Pancreas (tissue), 10 donors: Measurements from ENCODE around the gene RBFOX1. TPM values are rescaled to one million over a fixed set of nuclear protein-coding genes. Genes with fewer than 3 reads are reported as not detected.

Source experiments
- ATAC-seq, 4 donors: fragments of 200-7000 bp; cut with Tn5 transposase; one replicate each; pipeline versions ENCODE4 v1.8.0 to v1.9.1; 2020; ENCODE audit warnings: mild to moderate bottlenecking in 4 of 4, moderate library complexity in 4 of 4
- DNase-seq, 6 donors: peaks; one replicate each; pipeline ENCODE4 v3.0.0-alpha.2; 2020
- FAIRE-seq: peaks from 2 replicates; lab custom pipeline; 2012; peaks lifted over from hg19 to GRCh38; lab: Jason Lieb, UNC
- H3K27ac ChIP-seq, 4 donors: fragments of 200-600 bp; sonication (generic); 1 replicate in 3 of 4; 2 replicates in 1 of 4; pipeline versions ENCODE4 v1.5.0 to v1.8.0; 2020
- H3K27me3 ChIP-seq, 4 donors: fragments of 200-600 bp; one replicate each; pipeline ENCODE4 v1.8.0; 2021
- H3K36me3 ChIP-seq, 3 donors: fragments of 200-600 bp; sonication (generic) in 1 of 3; one replicate each; pipeline versions ENCODE4 v1.5.0 to v1.8.0; 2020 to 2021
- H3K4me1 ChIP-seq, 3 donors: fragments of 200-600 bp; one replicate each; pipeline ENCODE4 v1.8.0; 2021
- H3K4me3 ChIP-seq, 4 donors: fragments of 200-600 bp; sonication (generic) in 2 of 4; one replicate each; pipeline versions ENCODE4 v1.5.0 to v1.8.0; 2020 to 2021
- H3K9me3 ChIP-seq, 4 donors: fragments of 200-600 bp; one replicate each; pipeline ENCODE4 v1.8.0; 2021
- WGBS, 2 donors: extraction: QIAGEN DNeasy Blood & Tissue Kit; methylation state at CpG; one replicate each; pipeline ENCODE4 v1.1.7; 2013; 5-methylcytosine and 5-hydroxymethylcytosine counted together
- intact Hi-C, 3 donors: fragments of 100-400 bp; cut with DNase I; formaldehyde crosslinking; loops; one replicate each; pipeline versions ENCODE4 v1.11.1 to v1.14.2; 2022
- polyA plus RNA-seq, 2 donors: library from polyadenylated mRNA; stranded (reverse); fragments of 200-250 nt; gene quantifications; one replicate each; pipeline ENCODE4 v1.2.3, GENCODE V29; 2013
- total RNA-seq, 6 donors: library from RNA; stranded (reverse); fragmentation: NEBNext Ultra II Directional in 4 of 6; extraction: Animal tissue kit (Norgen Biotek cat#: 25700) in 4 of 6; gene quantifications; one replicate each; pipeline versions ENCODE4 v1.2.1 to v1.2.4, GENCODE V29; 2021 to 2023
- TF ChIP-seq, protein P1 (sequence below), 4 donors: fragments of 200-600 bp; sonication (generic) in 3 of 4; IDR thresholded peaks; one replicate each; pipeline versions ENCODE4 v1.5.0 to v1.8.0; 2021; ENCODE audit warnings: antibody characterized with exemption in 4 of 4
- donor health status: healthy with polysubstance abuse.
- donor health status: DM: no; HTN: no; CAD: no; lungs with moderate emphysema.
- donor health status: DM: no; HTN: no; CAD: no.
- donor health status: control.
- donor health status: control.
- donor health status: Bipolar disorder and iron deficiency.
- donor health status: DM: yes; HTN: yes; CAD: no.
- donor health status: DM: no; HTN: no; CAD: no.
- donor health status: DM: no; HTN: no; CAD: no.
- donor health status: DM: yes; HTN: yes; CAD: no.

The RBFOX1 gene
- total and polyA plus RNA-seq, 8 donors: 0.12 to 0.28 (median 0.15) TPM; not detected in 3

DNA sequence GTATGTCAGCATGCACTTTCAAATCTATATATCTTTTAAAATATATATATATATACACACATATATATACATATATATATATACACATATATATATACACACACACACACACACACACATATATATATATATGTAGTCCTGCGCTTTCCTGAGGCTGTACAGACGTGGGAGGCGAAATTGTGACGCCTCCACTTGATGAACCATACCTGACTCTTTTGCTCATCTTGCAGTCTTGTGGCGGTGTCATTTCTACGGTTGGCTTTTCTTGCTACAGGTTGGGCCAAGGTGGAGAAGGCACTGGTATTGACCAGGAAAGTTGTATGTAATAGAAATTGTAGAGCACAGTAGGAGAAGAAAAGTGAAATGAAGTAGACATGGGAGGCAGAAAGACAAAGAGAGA is 88.2 kb downstream of the RBFOX1 start:
- H3K27me3 ChIP-seq: no peaks in the 10 kb centered on the region
- TF ChIP-seq, protein P1, sequence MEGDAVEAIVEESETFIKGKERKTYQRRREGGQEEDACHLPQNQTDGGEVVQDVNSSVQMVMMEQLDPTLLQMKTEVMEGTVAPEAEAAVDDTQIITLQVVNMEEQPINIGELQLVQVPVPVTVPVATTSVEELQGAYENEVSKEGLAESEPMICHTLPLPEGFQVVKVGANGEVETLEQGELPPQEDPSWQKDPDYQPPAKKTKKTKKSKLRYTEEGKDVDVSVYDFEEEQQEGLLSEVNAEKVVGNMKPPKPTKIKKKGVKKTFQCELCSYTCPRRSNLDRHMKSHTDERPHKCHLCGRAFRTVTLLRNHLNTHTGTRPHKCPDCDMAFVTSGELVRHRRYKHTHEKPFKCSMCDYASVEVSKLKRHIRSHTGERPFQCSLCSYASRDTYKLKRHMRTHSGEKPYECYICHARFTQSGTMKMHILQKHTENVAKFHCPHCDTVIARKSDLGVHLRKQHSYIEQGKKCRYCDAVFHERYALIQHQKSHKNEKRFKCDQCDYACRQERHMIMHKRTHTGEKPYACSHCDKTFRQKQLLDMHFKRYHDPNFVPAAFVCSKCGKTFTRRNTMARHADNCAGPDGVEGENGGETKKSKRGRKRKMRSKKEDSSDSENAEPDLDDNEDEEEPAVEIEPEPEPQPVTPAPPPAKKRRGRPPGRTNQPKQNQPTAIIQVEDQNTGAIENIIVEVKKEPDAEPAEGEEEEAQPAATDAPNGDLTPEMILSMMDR (IDR thresholded peaks at IDR 0.05): no peak
- FAIRE-seq: no peak

DNA sequence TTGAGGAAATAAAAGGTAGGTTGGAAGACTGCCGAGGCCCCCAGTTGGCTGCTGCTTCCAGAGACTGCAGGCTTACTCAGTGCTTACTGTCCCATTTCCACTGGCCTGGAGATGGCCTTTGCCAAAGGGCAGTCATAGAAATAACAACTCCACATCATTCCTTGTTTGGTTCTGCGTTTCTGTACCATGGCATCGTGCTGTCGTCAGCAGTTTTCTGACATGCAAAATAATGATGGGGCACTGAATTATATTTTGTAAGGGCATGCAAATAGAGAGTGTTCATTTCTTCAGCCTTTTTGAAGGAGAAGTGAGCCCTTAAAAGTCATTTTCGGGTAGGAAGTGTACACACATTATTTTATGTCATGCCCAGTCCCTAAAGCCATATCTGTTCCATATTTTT is 88.9 kb downstream of the RBFOX1 start:
- H3K4me1 ChIP-seq: no peaks in the 10 kb centered on the region
- ATAC-seq (no peak), FAIRE-seq (no peak), DNase-seq (no peak)
- no peak overlapping the region for H3K4me3 ChIP-seq
- H3K27me3 ChIP-seq: no peaks in the 10 kb centered on the region
- H3K36me3 ChIP-seq: no peaks in the 10 kb centered on the region
- intact Hi-C loops: no loop called here
- H3K27ac ChIP-seq: no peak overlapping the region
- TF ChIP-seq, protein P1 (IDR thresholded peaks at IDR 0.05): no peak
- H3K9me3 ChIP-seq: no peaks in the 10 kb centered on the region
- 43 to 58% methylated on average over 5 of the region's 5 CpGs for whole genome bisulfite sequencing, 2 donors

More for the DNA sequence above, 88.2 kb downstream of the RBFOX1 start:
- H3K27ac ChIP-seq: no peak overlapping the region
- no peak for DNase-seq
- 68 to 83% methylated on average over 6 of the region's 6 CpGs for WGBS, 2 donors
- H3K4me1 ChIP-seq: no peaks in the 10 kb centered on the region
- no peaks in the 10 kb centered on the region for H3K36me3 ChIP-seq
- H3K9me3 ChIP-seq: no peaks in the 10 kb centered on the region
- intact Hi-C loops: no loop called here
- ATAC-seq: no peak
- H3K4me3 ChIP-seq: no peak overlapping the region

GRCh38 chr16:7422036-7422888 is 89.6 kb downstream of the RBFOX1 start:
- DNase-seq (no peak), ATAC-seq (no peak), FAIRE-seq (no peak)
- Histone ChIP-seq H3K27me3 (no peaks in the 10 kb centered on the region), H3K4me1 (no peaks in the 10 kb centered on the region), H3K27ac (no peak overlapping the region), H3K9me3 (no peaks in the 10 kb centered on the region), H3K4me3 (no peak overlapping the region), H3K36me3 (no peaks in the 10 kb centered on the region)
- TF ChIP-seq, protein P1 (IDR thresholded peaks at IDR 0.05): no peak
- intact Hi-C loops: no loop called here
- WGBS, 2 donors: 55 to 69% methylated on average over 21 of the region's 21 CpGs

DNA sequence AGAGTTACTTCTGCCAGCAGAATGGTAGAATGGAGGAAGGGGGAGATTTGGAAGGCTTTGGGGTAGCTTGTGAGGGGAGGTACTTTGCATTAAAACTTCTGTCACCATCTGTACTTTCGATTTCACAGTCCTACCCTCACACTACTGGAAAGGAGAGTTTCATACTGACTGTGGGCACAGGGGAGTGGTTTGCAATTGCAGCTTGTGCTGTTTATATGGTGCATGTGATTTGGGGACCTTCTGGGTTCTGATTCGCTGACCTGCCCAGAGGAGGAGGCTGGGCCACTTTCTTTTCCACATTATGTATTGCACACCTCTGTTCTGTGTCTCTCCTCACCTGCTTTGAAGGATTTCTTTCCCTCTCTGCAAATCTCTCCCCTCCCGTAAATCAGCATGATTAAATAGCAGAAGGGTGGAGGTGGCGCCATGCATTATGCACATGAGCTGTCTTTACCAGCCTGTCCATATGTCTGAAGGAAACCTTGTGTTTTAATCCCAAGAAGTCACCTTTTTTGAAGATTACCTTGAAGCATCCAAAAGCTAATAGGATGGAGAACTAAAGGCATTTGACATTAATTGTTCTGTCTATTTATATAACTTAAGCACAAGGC is 90.9 kb downstream of the RBFOX1 start:
- TF ChIP-seq, protein P1 (IDR thresholded peaks at IDR 0.05): no peak
- Histone ChIP-seq H3K9me3 (no peaks in the 10 kb centered on the region), H3K4me3 (no peak overlapping the region), H3K4me1 (no peaks in the 10 kb centered on the region), H3K27me3 (no peaks in the 10 kb centered on the region), H3K36me3 (no peaks in the 10 kb centered on the region), H3K27ac (no peak overlapping the region)
- ATAC-seq (no peak), DNase-seq (no peak), FAIRE-seq (no peak)
- intact Hi-C loops: no loop called here
- WGBS, 2 donors: 36 to 39% methylated on average over 4 of the region's 4 CpGs

- intact Hi-C loops: no loop called here
- no peaks in the 10 kb centered on the region for H3K36me3 ChIP-seq
- H3K4me1 ChIP-seq: no peaks in the 10 kb centered on the region
- no peak overlapping the region for H3K4me3 ChIP-seq
- H3K27me3 ChIP-seq: no peaks in the 10 kb centered on the region
- WGBS, 2 donors: 50 to 59% methylated on average over 5 of the region's 5 CpGs
- no peak for ATAC-seq
- TF ChIP-seq, protein P1 (IDR thresholded peaks at IDR 0.05): no peak
- DNase-seq: no peak
- no peak for FAIRE-seq
- no peak overlapping the region for H3K27ac ChIP-seq
- no peaks in the 10 kb centered on the region for H3K9me3 ChIP-seq
Measured at GRCh38 chr16:7426161-7426560, 93.5 kb downstream of the RBFOX1 start.
